B cell (primary cell): ENCODE results near the gene RAX2. TPM values are rescaled to one million over a fixed set of nuclear protein-coding genes. Genes with fewer than 3 reads are reported as not detected.

ENCODE experiments used
- ATAC-seq: fragments of 200-7000 bp; cut with Tn5 transposase; one replicate; pipeline ENCODE4 v1.10.0; 2021; ENCODE audit warnings: low read depth, mild to moderate bottlenecking, moderate number of reproducible peaks, moderate library complexity
- CTCF ChIA-PET: fragments of 350-600 bp; sonication (Branson Sonifier 250); formaldehyde crosslinking; loops from one replicate; lab custom pipeline; 2021; ENCODE audit warnings: antibody characterized with exemption, inconsistent platforms; lab: Charles Lee
- POLR2A ChIA-PET: fragments of 350-600 bp; sonication (Branson Sonifier 250); formaldehyde crosslinking; loops from one replicate; lab custom pipeline; 2021; ENCODE audit warnings: antibody characterized with exemption; lab: Charles Lee
- DNase-seq: peaks from one replicate; pipeline ENCODE4 v3.0.0; 2013
- H2AFZ ChIP-seq: 2 replicates; pipeline ENCODE4 v1.6.1; 2012; ENCODE audit warnings: mild to moderate bottlenecking, low read depth, low read length; ENCODE audit not compliant: insufficient read depth, poor library complexity, severe bottlenecking
- H3K27ac ChIP-seq, 2 donors: 1 replicate in 1 of 2; 2 replicates in 1 of 2; pipeline ENCODE4 v1.5.1; 2012 to 2013; ENCODE audit warnings: low read length in 2 of 2, mild to moderate bottlenecking in 2 of 2, moderate library complexity in 1 of 2
- H3K27me3 ChIP-seq, 4 experiments: fragments of 200-600 bp in 1 of 4; sonication (generic) in 1 of 4; replicated peaks in 1 of 4; 1 replicate in 2 of 4; 2 replicates in 2 of 4; pipeline versions ENCODE4 v1.6.1 to v1.7.0; 2013 to 2016; ENCODE audit warnings: low read length in 3 of 4, mild to moderate bottlenecking in 2 of 4, mixed read lengths in 1 of 4, moderate library complexity in 1 of 4; ENCODE audit not compliant: insufficient read depth in 4 of 4, control insufficient read depth in 3 of 4; ENCODE audit errors: control extremely low read depth in 1 of 4
- H3K36me3 ChIP-seq, 2 experiments: replicated peaks in 1 of 2; 1 replicate in 1 of 2; 2 replicates in 1 of 2; pipeline versions ENCODE4 v1.6.1 to v1.7.1; 2013; ENCODE audit warnings: low read length in 1 of 2; ENCODE audit not compliant: insufficient read depth in 2 of 2, control insufficient read depth in 1 of 2; ENCODE audit errors: control extremely low read depth in 1 of 2, extremely low read depth in 1 of 2
- H3K4me1 ChIP-seq, 2 donors: fragments of 200-600 bp in 1 of 2; sonication (generic) in 1 of 2; 1 replicate in 1 of 2; 2 replicates in 1 of 2; pipeline versions ENCODE4 v1.5.1 to v1.6.1; 2013 to 2017; ENCODE audit warnings: low read length in 2 of 2; ENCODE audit not compliant: control insufficient read depth in 2 of 2, insufficient read depth in 2 of 2
- H3K4me2 ChIP-seq: replicated peaks from 2 replicates; pipeline ENCODE3; 2012; ENCODE audit warnings: mild to moderate bottlenecking, low read depth, low read length; ENCODE audit not compliant: poor library complexity, severe bottlenecking
- H3K4me3 ChIP-seq, 5 experiments: fragments of 200-600 bp in 1 of 5; sonication (generic) in 1 of 5; 1 replicate in 3 of 5; 2 replicates in 2 of 5; pipeline versions ENCODE4 v1.5.1 to v1.7.0; 2011 to 2016; ENCODE audit warnings: low read length in 4 of 5, mild to moderate bottlenecking in 4 of 5, low read depth in 2 of 5, control low read depth in 1 of 5, moderate library complexity in 1 of 5; ENCODE audit not compliant: insufficient read depth in 1 of 5; ENCODE audit errors: control extremely low read depth in 1 of 5, extremely low read depth in 1 of 5
- H3K79me2 ChIP-seq: fragments of 200-600 bp; sonication (generic); one replicate; pipeline ENCODE4 v1.6.0; 2016; ENCODE audit warnings: low read length; ENCODE audit not compliant: control insufficient read depth, insufficient read depth
- H3K9ac ChIP-seq: fragments of 200-600 bp; sonication (generic); 2 replicates; pipeline ENCODE4 v1.6.1; 2017; ENCODE audit warnings: mild to moderate bottlenecking, low read length, moderate library complexity
- H3K9me3 ChIP-seq, 3 donors: one replicate each; pipeline versions ENCODE4 v1.6.1 to v1.7.1; 2013; ENCODE audit warnings: low read length in 2 of 3; ENCODE audit not compliant: control insufficient read depth in 2 of 3, insufficient read depth in 1 of 3; ENCODE audit errors: control extremely low read depth in 1 of 3
- H4K20me1 ChIP-seq: 2 replicates; pipeline ENCODE4 v1.6.0; 2012; ENCODE audit warnings: mild to moderate bottlenecking, low read length; ENCODE audit not compliant: insufficient read depth, control insufficient read depth, poor library complexity, severe bottlenecking
- H3K27ac Mint-ChIP-seq: one replicate; pipeline ENCODE4 v1.8.0; 2021; ENCODE audit warnings: mixed read lengths
- H3K27me3 Mint-ChIP-seq: one replicate; pipeline ENCODE4 v1.8.0; 2021; ENCODE audit warnings: mixed read lengths
- H3K4me1 Mint-ChIP-seq: one replicate; pipeline ENCODE4 v1.8.0; 2021; ENCODE audit warnings: mixed read lengths
- H3K4me3 Mint-ChIP-seq: one replicate; pipeline ENCODE4 v1.8.0; 2021; ENCODE audit warnings: mixed read lengths
- H3K9me3 Mint-ChIP-seq: one replicate; pipeline ENCODE4 v1.8.0; 2022; ENCODE audit warnings: mixed read lengths; ENCODE audit not compliant: insufficient read depth
- CTCF ChIP-seq: fragments of 200-600 bp; IDR thresholded peaks from one replicate; pipeline ENCODE4 v1.8.0; 2022; ENCODE audit warnings: antibody characterized with exemption, mild to moderate bottlenecking
- EZH2 ChIP-seq: IDR thresholded peaks from 2 replicates; pipeline ENCODE4 v1.6.1; 2012; ENCODE audit warnings: borderline replicate concordance, low read depth, mild to moderate bottlenecking, moderate library complexity, low read length; ENCODE audit not compliant: insufficient read depth, poor library complexity, severe bottlenecking
- WGBS: methylation state at CpG from one replicate; pipeline ENCODE4 v1.1.5; 2013; ENCODE audit warnings: missing lambda C conversion rate; ENCODE audit not compliant: insufficient coverage; 5-methylcytosine and 5-hydroxymethylcytosine counted together
- intact Hi-C: fragments of 100-400 bp; cut with micrococcal nuclease; formaldehyde crosslinking; loops from one replicate; pipeline ENCODE4 v1.10.0; 2022
- polyA plus RNA-seq: library from polyadenylated mRNA; depleted of rRNA; stranded (reverse); fragments of >200 nt; gene quantifications from 2 replicates; pipeline ENCODE4 v1.2.3, GENCODE V29; 2012
- total RNA-seq, 2 donors: library from RNA; stranded (reverse); fragments of 120-200 nt in 1 of 2; gene quantifications; 1 replicate in 1 of 2; 2 replicates in 1 of 2; pipeline versions ENCODE4 v1.2.3 to v1.2.4, GENCODE V29; 2013 to 2022

Gene RAX2
- total and polyA plus RNA-seq, 2 donors (not counting 1 experiment from before 2014, with no cell fraction given) = not detected

DNA sequence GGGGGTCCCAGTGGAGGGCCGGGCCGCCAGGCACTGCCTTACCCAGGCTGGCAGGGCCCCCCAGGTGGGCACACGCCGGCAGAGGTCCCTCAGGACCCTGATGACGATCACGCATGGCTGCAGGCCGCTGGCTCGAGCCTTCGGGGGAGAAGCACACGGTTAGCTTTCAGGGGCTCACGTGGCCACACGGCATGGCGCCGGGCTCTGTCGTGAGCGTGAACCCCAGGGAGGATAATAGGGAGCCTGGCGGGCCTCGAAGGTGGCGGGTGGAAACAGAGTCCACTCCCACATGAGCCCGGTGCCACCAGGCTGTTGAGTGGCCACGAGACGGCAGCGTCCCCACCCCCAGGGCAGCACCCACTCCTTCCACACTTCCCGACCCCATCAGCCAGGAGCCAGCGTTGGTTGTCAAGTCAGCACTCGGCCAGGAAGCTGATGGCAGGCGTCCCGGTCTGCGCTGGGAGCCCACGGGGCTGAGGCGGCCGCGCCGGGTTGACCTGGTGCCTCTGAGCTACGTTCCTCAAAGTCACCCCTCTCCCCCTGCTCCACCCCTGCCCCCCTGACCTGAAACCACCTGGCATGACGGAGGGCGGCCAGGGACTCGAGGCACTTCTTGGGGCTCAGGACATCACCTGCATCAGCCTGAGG, 38.8 kb upstream of the RAX2 start:
- H3K4me3 ChIP-seq = peak overlapping the region in 4 of 5 experiments; percentile 0 to 44 (median 14)
- H3K9ac ChIP-seq = peak overlapping the region; percentile 48
- WGBS = 26% methylated on average over 29 of the region's 38 CpGs
- peak overlapping the region; percentile 74 for H3K4me2 ChIP-seq
- H3K4me1 ChIP-seq = peaks cover 44 to 66% of the 10 kb centered on the region in 2 donors
- intact Hi-C loops = loop anchor here (1.0 kb wide), 1 partner anchor 11 kb away; no protein-coding TSS in a partner anchor
- Mint-ChIP-seq H3K9me3 (peaks cover 4% of the 10 kb centered on the region), H3K4me1 (peaks cover 63% of the 10 kb centered on the region), H3K4me3 (peak overlapping the region; percentile 63), H3K27ac (peak overlapping the region; percentile 76), H3K27me3 (no peaks in the 10 kb centered on the region)
- ATAC-seq = peak; percentile 55
- H4K20me1 ChIP-seq = no peaks in the 10 kb centered on the region
- peaks cover 0 to 46% (median 0%) of the 10 kb centered on the region in 3 donors for H3K9me3 ChIP-seq
- peak overlapping the region; percentile 61 for H2AFZ ChIP-seq
- H3K36me3 ChIP-seq = no peaks in the 10 kb centered on the region
- peak; percentile 81 for DNase-seq
- CTCF ChIA-PET = no interaction called here
- no peaks in the 10 kb centered on the region for H3K27me3 ChIP-seq
- H3K27ac ChIP-seq = peak overlapping the region; percentile 71 to 85
- H3K79me2 ChIP-seq = no peaks in the 10 kb centered on the region
- no peak for TF ChIP-seq CTCF
- POLR2A ChIA-PET = interaction anchor here (2.5 kb wide), 1 partner anchor 48 kb away, joined by 14 read pairs; the partner anchor contains the start of genes APBA3 and MRPL54

DNA sequence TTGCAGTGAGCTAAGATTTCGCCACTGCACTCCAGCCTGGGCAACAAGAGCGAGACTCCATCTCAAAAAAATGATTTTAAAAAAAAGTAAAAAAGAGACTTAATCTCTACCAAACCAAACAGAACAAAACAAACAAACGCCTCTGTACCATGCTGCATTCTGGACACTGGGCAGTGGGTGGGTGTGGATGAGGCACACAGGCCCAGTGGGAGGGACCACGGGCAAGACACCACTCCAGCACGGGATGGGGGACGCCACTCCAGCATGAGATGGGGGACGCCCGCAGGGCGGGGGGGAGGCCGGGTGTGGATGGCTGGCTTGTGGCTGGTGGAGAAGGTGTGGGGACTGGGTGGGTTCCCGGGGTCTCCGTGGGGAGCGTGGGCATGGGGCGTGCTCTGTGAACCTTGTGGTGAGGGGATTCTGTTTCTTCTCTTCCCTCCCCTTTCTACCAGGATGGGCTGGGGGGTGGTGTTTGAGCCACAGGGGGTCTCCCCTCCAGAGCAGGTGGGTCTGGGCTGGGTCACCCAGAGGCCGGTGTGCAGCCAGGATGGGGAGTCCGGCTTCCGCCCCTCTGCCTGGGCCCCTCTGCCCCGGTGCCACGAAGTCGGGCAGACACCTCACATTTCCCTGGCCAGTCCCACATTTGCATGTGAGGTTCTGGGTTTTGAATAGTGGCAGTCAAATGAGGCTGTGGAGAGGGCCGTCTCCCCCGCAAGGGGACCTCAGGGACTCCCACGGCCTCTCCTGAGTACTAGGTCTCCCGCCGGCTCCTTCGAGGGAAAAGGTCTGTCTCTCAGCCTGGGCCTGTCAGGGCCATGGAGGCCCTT, 38.1 kb upstream of the RAX2 start:
- DNase-seq (peak; percentile 83), ATAC-seq (peak; percentile 67)
- Histone ChIP-seq H3K4me1 (peaks cover 44 to 66% of the 10 kb centered on the region in 2 donors), H2AFZ (peak overlapping the region; percentile 61), H3K4me3 (peak overlapping the region in 4 of 5 experiments; percentile 0 to 44 (median 14)), H3K36me3 (no peaks in the 10 kb centered on the region), H4K20me1 (no peaks in the 10 kb centered on the region), H3K9ac (peak overlapping the region; percentile 48), H3K27ac (peak overlapping the region; percentile 71 to 85), H3K79me2 (no peaks in the 10 kb centered on the region), H3K27me3 (no peaks in the 10 kb centered on the region), H3K4me2 (peak overlapping the region; percentile 74), H3K9me3 (peaks cover 0 to 47% (median 0%) of the 10 kb centered on the region in 3 donors)
- POLR2A ChIA-PET = interaction anchor here (2.5 kb wide), 1 partner anchor 48 kb away, joined by 14 read pairs; the partner anchor contains the start of genes APBA3 and MRPL54
- CTCF ChIA-PET = no interaction called here
- H3K9me3 Mint-ChIP-seq = peaks cover 4% of the 10 kb centered on the region
- TF ChIP-seq CTCF (no peak), EZH2 (no peak)
- intact Hi-C loops = loop anchor here (1.0 kb wide), 1 partner anchor 12 kb away; no protein-coding TSS in a partner anchor
- WGBS = 36% methylated on average over 15 of the region's 26 CpGs
- H3K27me3 Mint-ChIP-seq = no peaks in the 10 kb centered on the region
- H3K4me1 Mint-ChIP-seq = peaks cover 63% of the 10 kb centered on the region
- H3K27ac Mint-ChIP-seq = peak overlapping the region; percentile 76
- peak overlapping the region; percentile 63 for H3K4me3 Mint-ChIP-seq
